Esophagus muscularis mucosa (tissue), 4 donors: ENCODE results near the gene ASTN2. TPM values are rescaled to one million over a fixed set of nuclear protein-coding genes. Genes with fewer than 3 reads are reported as not detected.
A peak's percentile ranks its signal among the peaks of the same experiment; 100 is the strongest.
"Not testable (repeated sequence)": the region's sequence is repeated elsewhere in the genome, so short reads cannot be mapped to it uniquely, and the experiment has no call there.

Experiments
- DNase-seq: peaks from one replicate; pipeline ENCODE4 v3.0.0-alpha.2; 2017; ENCODE audit errors: extremely low spot score
- H3K27ac ChIP-seq, 4 donors: fragments of 200-600 bp; sonication (generic); replicated peaks in 1 of 4; 1 replicate in 3 of 4; 2 replicates in 1 of 4; pipeline ENCODE4 v1.5.1; 2016 to 2019; ENCODE audit warnings: mild to moderate bottlenecking in 1 of 4
- H3K27me3 ChIP-seq, 4 donors: fragments of 200-600 bp; sonication (generic); one replicate each; pipeline versions ENCODE4 v1.5.1 to v1.6.0; 2016 to 2019
- H3K36me3 ChIP-seq, 4 donors: fragments of 200-600 bp; sonication (generic); one replicate each; pipeline ENCODE4 v1.5.1; 2016 to 2019
- H3K4me1 ChIP-seq, 4 donors: fragments of 200-600 bp; sonication (generic); one replicate each; pipeline ENCODE4 v1.5.1; 2016 to 2019
- H3K4me3 ChIP-seq, 4 donors: fragments of 200-600 bp; sonication (generic); 1 replicate in 2 of 4; 2 replicates in 2 of 4; pipeline ENCODE4 v1.5.1; 2016 to 2019; ENCODE audit warnings: mild to moderate bottlenecking in 4 of 4, moderate library complexity in 1 of 4
- H3K9me3 ChIP-seq, 4 donors: fragments of 200-600 bp; sonication (generic); 1 replicate in 3 of 4; 2 replicates in 1 of 4; pipeline ENCODE4 v1.5.1; 2016 to 2019
- EP300 ChIP-seq: sonication (generic); formaldehyde crosslinking; IDR thresholded peaks from one replicate; pipeline ENCODE4 v1.6.1; 2017; ENCODE audit warnings: antibody characterized with exemption
- POLR2A ChIP-seq: fragments of 450-650 bp; IDR thresholded peaks from one replicate; pipeline ENCODE4 v1.6.1; 2017; ENCODE audit warnings: antibody characterized with exemption, moderate library complexity, mild to moderate bottlenecking, low read depth
- POLR2AphosphoS5 ChIP-seq, 2 donors: sonication (generic); formaldehyde crosslinking; IDR thresholded peaks; one replicate each; pipeline ENCODE4 v1.6.1; 2017; ENCODE audit warnings: antibody characterized with exemption in 2 of 2
- WGBS: methylation state at CpG from one replicate; pipeline ENCODE4 v1.1.5; 2018; 5-methylcytosine and 5-hydroxymethylcytosine counted together
- intact Hi-C: fragments of 100-400 bp; cut with DNase I; formaldehyde crosslinking; loops from one replicate; pipeline ENCODE4 v1.15.1; 2023
- total RNA-seq, 4 donors: library from RNA; depleted of rRNA; stranded (reverse); fragments of >200 nt; gene quantifications; one replicate each; pipeline versions ENCODE4 v1.1.0 to v1.2.1, GENCODE V29; 2016
- TF ChIP-seq, protein P1 (sequence below), 3 experiments: fragments of 200-600 bp in 2 of 3; fragments of 450-650 bp in 1 of 3; sonication (generic) in 2 of 3; IDR thresholded peaks; one replicate each; pipeline ENCODE4 v1.5.1; 2017 to 2019; ENCODE audit warnings: antibody characterized with exemption in 3 of 3, mild to moderate bottlenecking in 2 of 3, moderate library complexity in 1 of 3

ASTN2 gene
- total RNA-seq, 4 donors from 2014 or later: 4.2 to 6.9 (median 5.5) TPM

DNA sequence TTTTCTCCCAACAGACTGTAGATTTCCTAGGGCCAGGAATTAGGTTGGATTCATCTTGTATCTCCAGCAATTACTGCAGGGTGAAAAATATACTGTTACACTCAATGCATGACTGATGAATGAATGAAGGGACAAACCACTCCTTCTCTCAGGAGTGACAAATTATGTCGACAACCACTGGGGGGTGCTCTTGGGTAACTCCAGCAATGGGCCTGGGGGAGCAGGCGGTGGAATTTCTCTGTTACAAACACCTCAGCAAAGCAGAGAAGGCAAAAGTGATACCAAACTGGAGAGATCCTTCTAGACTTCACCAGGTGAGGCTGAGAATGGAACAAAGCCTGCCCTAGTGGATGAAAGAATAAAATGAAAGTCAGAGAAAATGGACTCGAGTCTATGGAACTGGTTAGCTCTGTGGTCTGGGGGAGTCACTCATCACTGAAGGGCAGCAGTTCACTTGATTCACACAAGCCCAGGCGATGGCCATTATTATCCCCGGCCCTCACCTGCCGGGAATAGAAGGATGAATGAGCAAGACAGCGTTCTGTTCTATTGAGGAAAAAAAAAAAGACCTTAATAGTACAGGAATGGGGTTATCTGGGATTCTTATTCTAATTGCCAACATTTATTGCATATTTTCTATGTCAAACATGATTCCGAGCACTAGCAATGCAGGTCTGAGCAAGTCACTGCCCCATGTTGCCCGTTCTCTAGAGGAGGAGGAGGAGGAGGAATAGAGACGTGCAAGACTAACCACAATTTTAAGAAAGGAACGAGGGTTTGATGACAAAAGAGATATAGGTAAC lies 341.1 kb downstream of the ASTN2 start:
- TF ChIP-seq EP300 (no peak), POLR2A (no peak), POLR2AphosphoS5 (IDR thresholded peaks at IDR 0.05) (no peak)
- TF ChIP-seq, protein P1, sequence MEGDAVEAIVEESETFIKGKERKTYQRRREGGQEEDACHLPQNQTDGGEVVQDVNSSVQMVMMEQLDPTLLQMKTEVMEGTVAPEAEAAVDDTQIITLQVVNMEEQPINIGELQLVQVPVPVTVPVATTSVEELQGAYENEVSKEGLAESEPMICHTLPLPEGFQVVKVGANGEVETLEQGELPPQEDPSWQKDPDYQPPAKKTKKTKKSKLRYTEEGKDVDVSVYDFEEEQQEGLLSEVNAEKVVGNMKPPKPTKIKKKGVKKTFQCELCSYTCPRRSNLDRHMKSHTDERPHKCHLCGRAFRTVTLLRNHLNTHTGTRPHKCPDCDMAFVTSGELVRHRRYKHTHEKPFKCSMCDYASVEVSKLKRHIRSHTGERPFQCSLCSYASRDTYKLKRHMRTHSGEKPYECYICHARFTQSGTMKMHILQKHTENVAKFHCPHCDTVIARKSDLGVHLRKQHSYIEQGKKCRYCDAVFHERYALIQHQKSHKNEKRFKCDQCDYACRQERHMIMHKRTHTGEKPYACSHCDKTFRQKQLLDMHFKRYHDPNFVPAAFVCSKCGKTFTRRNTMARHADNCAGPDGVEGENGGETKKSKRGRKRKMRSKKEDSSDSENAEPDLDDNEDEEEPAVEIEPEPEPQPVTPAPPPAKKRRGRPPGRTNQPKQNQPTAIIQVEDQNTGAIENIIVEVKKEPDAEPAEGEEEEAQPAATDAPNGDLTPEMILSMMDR (IDR thresholded peaks at IDR 0.05): peak; percentile 13 to 30 (median 18)
- WGBS: 65% methylated on average over 11 of the region's 11 CpGs
- intact Hi-C loops: no loop called here

DNA sequence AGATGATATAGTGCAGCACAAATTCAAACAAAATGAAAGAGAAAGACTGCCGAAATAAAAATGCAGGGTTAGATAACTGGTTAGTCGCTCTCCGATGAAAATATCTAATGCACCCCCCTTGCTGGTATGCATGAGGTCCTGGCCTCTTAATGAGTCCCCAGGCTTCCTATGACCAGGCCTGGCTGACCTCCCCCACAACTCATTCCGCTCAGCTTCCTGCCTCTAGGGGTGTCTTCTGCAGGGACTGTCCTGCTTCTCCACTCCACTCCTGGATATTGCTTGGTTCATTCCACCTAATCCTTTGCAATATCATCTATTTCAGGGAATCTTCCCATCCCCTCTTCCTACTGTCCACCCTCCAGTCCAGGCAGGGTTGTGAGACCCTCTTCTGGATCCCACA lies 341.8 kb downstream of the ASTN2 start:
- no peaks in the 10 kb centered on the region for H3K9me3 ChIP-seq
- H3K27me3 ChIP-seq: peaks cover 0 to 6% (median 0%) of the 10 kb centered on the region in 4 donors
- no peak overlapping the region for H3K27ac ChIP-seq
- no peaks in the 10 kb centered on the region for H3K36me3 ChIP-seq
- intact Hi-C loops: no loop called here
- no peaks in the 10 kb centered on the region for H3K4me1 ChIP-seq
- TF ChIP-seq, protein P1 (IDR thresholded peaks at IDR 0.05): no peak
- TF ChIP-seq POLR2A (no peak), EP300 (no peak), POLR2AphosphoS5 (IDR thresholded peaks at IDR 0.05) (no peak)
- no peak for DNase-seq
- WGBS: 81% methylated on average over 4 of the region's 4 CpGs
- H3K4me3 ChIP-seq: no peak overlapping the region

More for the DNA sequence above, 341.1 kb downstream of the ASTN2 start:
- Histone ChIP-seq H3K4me1 (no peaks in the 10 kb centered on the region), H3K27me3 (peaks cover 0 to 6% (median 0%) of the 10 kb centered on the region in 4 donors), H3K27ac (no peak overlapping the region), H3K36me3 (no peaks in the 10 kb centered on the region), H3K9me3 (no peaks in the 10 kb centered on the region), H3K4me3 (no peak overlapping the region)
- no peak for DNase-seq

DNA sequence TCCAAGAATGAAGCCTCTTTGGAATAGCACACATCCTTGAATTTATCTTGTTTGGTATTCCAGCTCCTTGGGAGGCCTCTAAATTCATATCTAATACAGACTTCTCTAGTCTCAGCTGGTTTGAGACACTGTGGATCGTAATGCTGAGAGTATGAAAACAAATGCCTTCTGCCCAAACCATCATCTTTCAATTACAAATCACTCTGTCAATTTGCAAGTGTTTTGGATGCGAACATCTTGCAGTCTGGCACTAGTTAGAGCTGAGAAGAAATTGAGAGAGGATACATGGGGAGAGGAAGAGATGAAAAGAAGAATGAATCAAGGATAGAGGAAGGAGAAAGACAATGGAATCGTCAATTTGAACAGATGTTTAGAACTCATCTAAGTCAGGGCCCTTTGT lies 342.6 kb downstream of the ASTN2 start:
- no peaks in the 10 kb centered on the region for H3K4me1 ChIP-seq
- intact Hi-C loops: no loop called here
- H3K27me3 ChIP-seq: peaks cover 0 to 6% (median 0%) of the 10 kb centered on the region in 4 donors
- H3K9me3 ChIP-seq: no peaks in the 10 kb centered on the region
- H3K36me3 ChIP-seq: no peaks in the 10 kb centered on the region
- H3K4me3 ChIP-seq: no peak overlapping the region
- TF ChIP-seq, protein P1 (IDR thresholded peaks at IDR 0.05): no peak
- no peak for TF ChIP-seq POLR2AphosphoS5 (IDR thresholded peaks at IDR 0.05)
- TF ChIP-seq POLR2A: no peak
- TF ChIP-seq EP300: no peak
- H3K27ac ChIP-seq: no peak overlapping the region
- 78% methylated on average over 3 of the region's 3 CpGs for WGBS
- no peak for DNase-seq

DNA sequence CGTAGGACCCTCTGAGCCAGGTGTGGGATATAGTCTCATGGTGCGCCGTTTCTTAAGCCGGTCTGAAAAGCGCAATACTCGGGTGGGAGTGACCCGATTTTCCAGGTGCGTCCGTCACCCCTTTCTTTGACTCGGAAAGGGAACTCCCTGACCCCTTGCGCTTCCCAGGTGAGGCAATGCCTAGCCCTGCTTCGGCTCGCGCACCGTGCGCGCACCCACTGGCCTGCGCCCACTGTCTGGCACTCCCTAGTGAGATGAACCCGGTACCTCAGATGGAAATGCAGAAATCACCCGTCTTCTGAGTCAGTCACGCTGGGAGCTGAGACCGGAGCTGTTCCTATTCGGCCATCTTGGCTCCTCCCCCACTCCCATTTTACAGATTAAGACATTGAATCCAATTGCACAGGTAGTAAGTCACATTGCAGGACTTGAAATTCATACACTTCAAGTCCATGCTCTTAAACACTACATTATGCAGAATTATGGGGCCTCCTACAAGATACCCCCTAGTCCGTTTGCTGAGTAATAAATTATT lies 343.1 kb downstream of the ASTN2 start:
- DNase-seq, H3K27ac ChIP-seq, H3K27me3 ChIP-seq, intact Hi-C loops, H3K4me3 ChIP-seq, H3K4me1 ChIP-seq, H3K9me3 ChIP-seq, H3K36me3 ChIP-seq: not testable (repeated sequence)
- 84% methylated on average over 23 of the region's 24 CpGs for WGBS

DNA sequence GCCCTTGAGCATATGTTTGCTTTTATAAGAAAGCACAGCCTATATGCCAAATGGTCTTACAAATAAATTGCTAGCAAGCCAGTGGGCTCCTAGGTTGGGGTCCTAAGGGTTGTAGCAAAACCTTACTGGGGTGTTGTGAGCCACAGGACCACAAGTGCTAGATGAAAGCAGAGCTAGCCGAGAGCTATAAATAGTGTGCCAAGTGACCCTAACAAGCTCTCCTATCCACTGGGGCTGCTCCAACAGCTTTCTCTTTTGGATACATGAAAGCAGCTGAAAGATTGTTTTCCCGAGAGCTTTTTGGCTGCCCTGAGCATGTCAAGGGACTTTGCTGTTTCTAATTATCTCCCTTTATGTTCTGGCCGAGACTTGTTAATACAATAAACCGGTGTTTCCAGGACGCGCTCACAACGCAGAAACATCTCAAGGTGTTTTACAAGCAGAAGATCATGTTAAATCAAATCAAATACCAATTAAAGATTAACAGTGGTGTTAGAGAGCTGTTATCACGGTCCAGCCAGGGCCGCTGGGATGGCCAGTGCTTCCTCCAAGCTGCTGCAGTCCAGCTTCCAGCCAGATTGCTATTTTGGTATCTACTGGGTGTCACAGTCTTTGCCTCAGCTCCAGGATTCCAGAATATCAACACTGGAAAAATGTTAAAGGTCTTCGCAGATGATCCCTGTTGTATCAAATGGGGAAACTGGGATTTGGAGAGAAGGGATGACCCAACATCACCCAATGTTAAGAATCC lies 351.0 kb downstream of the ASTN2 start:
- Histone ChIP-seq H3K27me3 (no peaks in the 10 kb centered on the region), H3K4me1 (no peaks in the 10 kb centered on the region), H3K36me3 (no peaks in the 10 kb centered on the region), H3K4me3 (no peak overlapping the region), H3K27ac (no peak overlapping the region), H3K9me3 (no peaks in the 10 kb centered on the region)
- 68% methylated on average over 10 of the region's 10 CpGs for WGBS
- intact Hi-C loops: no loop called here
- TF ChIP-seq, protein P1 (IDR thresholded peaks at IDR 0.05): no peak
- TF ChIP-seq POLR2A (no peak), EP300 (no peak), POLR2AphosphoS5 (IDR thresholded peaks at IDR 0.05) (no peak)
- DNase-seq: no peak
